ENCODE results near the gene CENPQ. TPM values are rescaled to one million over a fixed set of nuclear protein-coding genes. Genes with fewer than 3 reads are reported as not detected.
A peak's percentile ranks its signal among the peaks of the same experiment; 100 is the strongest.
"Not testable (repeated sequence)": the region's sequence is repeated elsewhere in the genome, so short reads cannot be mapped to it uniquely, and the experiment has no call there.

The CENPQ gene
- total and polyA plus RNA-seq, 8 donors, result 0.88 to 3.1 (median 1.3) TPM

- FAIRE-seq (no peak), DNase-seq (no peak), ATAC-seq (no peak)
- Histone ChIP-seq H3K27me3 (no peaks in the 10 kb centered on the region), H3K27ac (peak overlapping the region in 1 of 4 donors; percentile 70), H3K4me1 (peaks cover 10 to 27% (median 15%) of the 10 kb centered on the region in 3 donors), H3K4me3 (peak overlapping the region; percentile 57 to 81 (median 60)), H3K9me3 (no peaks in the 10 kb centered on the region), H3K36me3 (peaks cover 0 to 6% (median 0%) of the 10 kb centered on the region in 3 donors)
- WGBS, 2 donors, result 9 to 15% methylated on average over 3 of the region's 3 CpGs
- no peak for TF ChIP-seq CTCF (IDR thresholded peaks at IDR 0.05)
- intact Hi-C loops (cut with DNase I), result no loop called here
These were observed 1.1 kb upstream of the CENPQ start for GRCh38 chr6:49462071-49462470.

GRCh38 chr6:49462599-49462926, 607 bp upstream of the CENPQ start:
- Histone ChIP-seq H3K36me3 (peaks cover 0 to 4% (median 0%) of the 10 kb centered on the region in 3 donors), H3K9me3 (no peaks in the 10 kb centered on the region), H3K27me3 (no peaks in the 10 kb centered on the region), H3K4me3 (peak overlapping the region; percentile 57 to 81 (median 60)), H3K27ac (peak overlapping the region; percentile 70 to 88 (median 84)), H3K4me1 (peaks cover 10 to 27% (median 15%) of the 10 kb centered on the region in 3 donors)
- no peak for FAIRE-seq
- ATAC-seq, result peak; percentile 22 to 51 (median 36)
- TF ChIP-seq CTCF (IDR thresholded peaks at IDR 0.05), result no peak
- no peak for DNase-seq
- WGBS, 2 donors, result 0 to 1% methylated on average over 7 of the region's 7 CpGs
- intact Hi-C loops (cut with DNase I), result no loop called here

- peak overlapping the region; percentile 57 to 81 (median 60) for H3K4me3 ChIP-seq
- H3K9me3 ChIP-seq, result no peaks in the 10 kb centered on the region
- H3K27ac ChIP-seq, result peak overlapping the region in 2 of 4 donors; percentile 70 to 88
- intact Hi-C loops (cut with DNase I), result no loop called here
- ATAC-seq, result peak in 3 of 4 donors; percentile 1 to 6 (median 6)
- FAIRE-seq, result no peak
- no peak for DNase-seq
- no peaks in the 10 kb centered on the region for H3K27me3 ChIP-seq
- peaks cover 10 to 27% (median 15%) of the 10 kb centered on the region in 3 donors for H3K4me1 ChIP-seq
- 0 to 1% methylated on average over 4 of the region's 4 CpGs for WGBS, 2 donors
- TF ChIP-seq CTCF (IDR thresholded peaks at IDR 0.05), result no peak
- no peaks in the 10 kb centered on the region for H3K36me3 ChIP-seq
These were observed 420 bp downstream of the CENPQ start for GRCh38 chr6:49463612-49463967.

- Histone ChIP-seq H3K36me3 (no peaks in the 10 kb centered on the region), H3K9me3 (no peaks in the 10 kb centered on the region), H3K27ac (no peak overlapping the region), H3K4me3 (no peak overlapping the region), H3K27me3 (no peaks in the 10 kb centered on the region), H3K4me1 (peaks cover 10 to 27% (median 15%) of the 10 kb centered on the region in 3 donors)
- 92 to 96% methylated on average over 2 of the region's 2 CpGs for WGBS, 2 donors
- intact Hi-C loops (cut with DNase I), result no loop called here
- DNase-seq, result no peak
- TF ChIP-seq CTCF (IDR thresholded peaks at IDR 0.05), result no peak
- no peak for ATAC-seq
- FAIRE-seq, result no peak
These were observed 1.5 kb downstream of the CENPQ start for GRCh38 chr6:49464691-49465090.

GRCh38 chr6:49468042-49468441, 4.9 kb downstream of the CENPQ start:
- DNase-seq, result peak in 1 of 6 donors; percentile 10
- intact Hi-C loops (cut with DNase I), result no loop called here
- H3K4me1 ChIP-seq, result peaks cover 6 to 8% (median 7%) of the 10 kb centered on the region in 3 donors
- FAIRE-seq, result no peak
- no peaks in the 10 kb centered on the region for H3K27me3 ChIP-seq
- peaks cover 0 to 6% (median 0%) of the 10 kb centered on the region in 3 donors for H3K36me3 ChIP-seq
- H3K9me3 ChIP-seq, result no peaks in the 10 kb centered on the region
- no peak overlapping the region for H3K4me3 ChIP-seq
- no peak for ATAC-seq
- no peak overlapping the region for H3K27ac ChIP-seq
- no peak for TF ChIP-seq CTCF (IDR thresholded peaks at IDR 0.05)
- 93 to 95% methylated on average over 9 of the region's 9 CpGs for WGBS, 2 donors

GRCh38 chr6:49476564-49476963, 13.4 kb downstream of the CENPQ start:
- DNase-seq; H3K4me1 ChIP-seq; H3K27ac ChIP-seq; H3K36me3 ChIP-seq; H3K9me3 ChIP-seq; H3K27me3 ChIP-seq; ATAC-seq; H3K4me3 ChIP-seq; intact Hi-C loops (cut with DNase I); FAIRE-seq: not testable (repeated sequence)
- 67 to 85% methylated on average over 2 of the region's 2 CpGs for WGBS, 2 donors

All from pancreas (tissue), 10 donors.